Tibial nerve (tissue), 4 donors: ENCODE results near the gene HEATR9. TPM values are rescaled to one million over a fixed set of nuclear protein-coding genes. Genes with fewer than 3 reads are reported as not detected.

Experiments used
- DNase-seq, 2 donors: peaks; one replicate each; pipeline ENCODE4 v3.0.0-alpha.2; 2019; ENCODE audit warnings: low spot score in 2 of 2
- H3K27ac ChIP-seq, 4 donors: fragments of 200-600 bp; sonication (generic) in 3 of 4; one replicate each; pipeline ENCODE4 v1.5.1; 2017 to 2019; ENCODE audit warnings: mild to moderate bottlenecking in 1 of 4
- H3K27me3 ChIP-seq, 2 donors: fragments of 200-600 bp; sonication (generic) in 1 of 2; one replicate each; pipeline versions ENCODE4 v1.5.1 to v1.6.0; 2017 to 2019
- H3K36me3 ChIP-seq, 3 donors: fragments of 200-600 bp; sonication (generic); one replicate each; pipeline ENCODE4 v1.5.1; 2018 to 2019
- H3K4me1 ChIP-seq, 4 donors: fragments of 200-600 bp; sonication (generic) in 3 of 4; one replicate each; pipeline ENCODE4 v1.5.1; 2017 to 2019
- H3K4me3 ChIP-seq, 4 donors: fragments of 200-600 bp; sonication (generic) in 3 of 4; one replicate each; pipeline ENCODE4 v1.5.1; 2017 to 2019; ENCODE audit warnings: mild to moderate bottlenecking in 1 of 4, moderate library complexity in 1 of 4
- H3K9me3 ChIP-seq, 4 donors: fragments of 200-600 bp; sonication (generic) in 3 of 4; one replicate each; pipeline ENCODE4 v1.5.1; 2017 to 2019
- CTCF ChIP-seq, 5 experiments: fragments of 200-600 bp in 3 of 5; fragments of 450-650 bp in 2 of 5; sonication (generic) in 3 of 5; IDR thresholded peaks; one replicate each; pipeline ENCODE4 v1.5.1; 2016 to 2019; ENCODE audit warnings: antibody characterized with exemption in 5 of 5, mild to moderate bottlenecking in 3 of 5, moderate library complexity in 2 of 5
- EP300 ChIP-seq, 2 donors: sonication (generic); formaldehyde crosslinking; IDR thresholded peaks; one replicate each; pipeline ENCODE4 v1.6.1; 2017; ENCODE audit warnings: antibody characterized with exemption in 2 of 2, mild to moderate bottlenecking in 1 of 2
- POLR2A ChIP-seq, 2 donors: fragments of 450-650 bp; IDR thresholded peaks; one replicate each; pipeline ENCODE4 v1.6.1; 2017; ENCODE audit warnings: antibody characterized with exemption in 2 of 2, mild to moderate bottlenecking in 2 of 2, moderate library complexity in 2 of 2
- WGBS, 2 donors: methylation state at CpG; one replicate each; pipeline ENCODE4 v1.1.5; 2018; 5-methylcytosine and 5-hydroxymethylcytosine counted together
- total RNA-seq, 4 donors: library from RNA; depleted of rRNA; stranded (reverse); fragments of >200 nt; gene quantifications; one replicate each; pipeline ENCODE4 v1.1.0, GENCODE V29; 2016

HEATR9 gene
- total RNA-seq, 4 donors from 2014 or later, result not detected

- H3K4me3 ChIP-seq, result no peak overlapping the region
- no peaks in the 10 kb centered on the region for H3K9me3 ChIP-seq
- no peak for TF ChIP-seq EP300 (IDR thresholded peaks at IDR 0.05)
- TF ChIP-seq POLR2A (IDR thresholded peaks at IDR 0.05), result no peak
- no peak for TF ChIP-seq CTCF (IDR thresholded peaks at IDR 0.05)
- no peaks in the 10 kb centered on the region for H3K27me3 ChIP-seq
- no peak overlapping the region for H3K27ac ChIP-seq
- no peaks in the 10 kb centered on the region for H3K36me3 ChIP-seq
- 65 to 78% methylated on average over 2 of the region's 2 CpGs for WGBS, 2 donors
- peak in 1 of 2 donors; percentile 14 for DNase-seq
- peaks cover 0 to 9% (median 0%) of the 10 kb centered on the region in 4 donors for H3K4me1 ChIP-seq
Observed at GRCh38 chr17:35889818-35890773, 21.4 kb upstream of the HEATR9 start.

GRCh38 chr17:35889241-35889640 lies 20.6 kb upstream of the HEATR9 start:
- TF ChIP-seq CTCF (IDR thresholded peaks at IDR 0.05) (no peak), POLR2A (IDR thresholded peaks at IDR 0.05) (no peak), EP300 (IDR thresholded peaks at IDR 0.05) (no peak)
- Histone ChIP-seq H3K27ac (no peak overlapping the region), H3K36me3 (no peaks in the 10 kb centered on the region), H3K9me3 (no peaks in the 10 kb centered on the region), H3K27me3 (no peaks in the 10 kb centered on the region), H3K4me3 (no peak overlapping the region), H3K4me1 (peaks cover 0 to 9% (median 0%) of the 10 kb centered on the region in 4 donors)
- WGBS, 2 donors, result 83 to 90% methylated on average over 2 of the region's 2 CpGs
- no peak for DNase-seq

- no peak for TF ChIP-seq POLR2A (IDR thresholded peaks at IDR 0.05)
- TF ChIP-seq EP300 (IDR thresholded peaks at IDR 0.05), result no peak
- no peak for TF ChIP-seq CTCF (IDR thresholded peaks at IDR 0.05)
- DNase-seq, result no peak
- Histone ChIP-seq H3K36me3 (no peaks in the 10 kb centered on the region), H3K4me3 (no peak within 1 kb of the TSS), H3K27ac (peak within 1 kb of the TSS in 1 of 4 donors; percentile 34), H3K4me1 (no peaks in the 10 kb centered on the region), H3K9me3 (no peaks in the 10 kb centered on the region), H3K27me3 (no peaks in the 10 kb centered on the region)
- WGBS, 2 donors, result 60 to 68% methylated on average over 11 of the region's 11 CpGs
Observed at GRCh38 chr17:35879773-35880654, 11.3 kb upstream of the HEATR9 start, which contains the start of gene CCL5. Gene CCL5, minus strand, starts transcription at chr17:35880360.

GRCh38 chr17:35878361-35878760 lies 9.7 kb upstream of the HEATR9 start:
- 54 to 59% methylated on average over 4 of the region's 4 CpGs for WGBS, 2 donors
- DNase-seq, result no peak
- Histone ChIP-seq H3K4me3 (no peak overlapping the region), H3K36me3 (no peaks in the 10 kb centered on the region), H3K27me3 (no peaks in the 10 kb centered on the region), H3K9me3 (no peaks in the 10 kb centered on the region), H3K27ac (no peak overlapping the region), H3K4me1 (no peaks in the 10 kb centered on the region)
- TF ChIP-seq EP300 (IDR thresholded peaks at IDR 0.05), result no peak
- no peak for TF ChIP-seq POLR2A (IDR thresholded peaks at IDR 0.05)
- TF ChIP-seq CTCF (IDR thresholded peaks at IDR 0.05), result no peak
